Hepatocyte (in vitro differentiated cells): ENCODE measurements around the gene ADRM1. TPM values are rescaled to one million over a fixed set of nuclear protein-coding genes. Genes with fewer than 3 reads are reported as not detected.

Source experiments
- DNase-seq: peaks from one replicate; pipeline ENCODE4 v3.0.0-alpha.2; 2016; ENCODE audit warnings: low spot score
- H2AFZ ChIP-seq: fragments of 200-600 bp; sonication (generic); 2 replicates; pipeline ENCODE4 v1.6.0; 2016; ENCODE audit warnings: antibody characterized with exemption, mild to moderate bottlenecking
- H3K27ac ChIP-seq: fragments of 200-600 bp; sonication (generic); 2 replicates; pipeline ENCODE4 v1.5.1; 2016; ENCODE audit warnings: mild to moderate bottlenecking
- H3K27me3 ChIP-seq: fragments of 200-600 bp; sonication (generic); 2 replicates; pipeline ENCODE4 v1.6.1; 2016
- H3K36me3 ChIP-seq: fragments of 200-600 bp; sonication (generic); replicated peaks from 2 replicates; pipeline ENCODE4 v1.5.1; 2016; ENCODE audit warnings: low read depth; ENCODE audit not compliant: insufficient read depth
- H3K4me1 ChIP-seq: fragments of 200-600 bp; sonication (generic); 2 replicates; pipeline ENCODE4 v1.5.1; 2016; ENCODE audit warnings: mild to moderate bottlenecking, moderate library complexity; ENCODE audit not compliant: insufficient read depth
- H3K4me2 ChIP-seq: fragments of 200-600 bp; sonication (generic); 2 replicates; pipeline ENCODE4 v1.6.0; 2016
- H3K4me3 ChIP-seq: fragments of 200-600 bp; sonication (generic); 2 replicates; pipeline ENCODE4 v1.5.1; 2016; ENCODE audit warnings: mild to moderate bottlenecking
- H3K79me2 ChIP-seq: fragments of 200-600 bp; sonication (generic); 2 replicates; pipeline ENCODE4 v1.6.0; 2017; ENCODE audit warnings: mild to moderate bottlenecking
- H3K9me2 ChIP-seq: fragments of 200-600 bp; sonication (generic); replicated peaks from 2 replicates; pipeline ENCODE4 v1.6.0; 2017; ENCODE audit warnings: mild to moderate bottlenecking; ENCODE audit not compliant: insufficient read depth
- H3K9me3 ChIP-seq: fragments of 200-600 bp; sonication (generic); 2 replicates; pipeline ENCODE4 v1.5.1; 2016; ENCODE audit warnings: low read depth, mild to moderate bottlenecking
- H4K20me1 ChIP-seq: fragments of 200-600 bp; sonication (generic); 2 replicates; pipeline ENCODE4 v1.6.0; 2016; ENCODE audit warnings: mild to moderate bottlenecking; ENCODE audit not compliant: insufficient read depth, poor library complexity, severe bottlenecking
- EZH2 ChIP-seq: fragments of 200-600 bp; sonication (generic); IDR thresholded peaks from 2 replicates; pipeline ENCODE4 v1.6.1; 2016; ENCODE audit warnings: antibody characterized with exemption, mild to moderate bottlenecking, borderline replicate concordance
- EZH2phosphoT487 ChIP-seq: fragments of 200-600 bp; sonication (generic); IDR thresholded peaks from one replicate; pipeline ENCODE4 v1.6.1; 2018; ENCODE audit warnings: antibody characterized with exemption, mild to moderate bottlenecking, low read depth, moderate library complexity; ENCODE audit not compliant: unreplicated experiment, severe bottlenecking
- WGBS: methylation state at CpG from one replicate; pipeline ENCODE4 v1.1.6; 2016; ENCODE audit warnings: low lambda C conversion rate; ENCODE audit errors: missing lambda C conversion rate; 5-methylcytosine and 5-hydroxymethylcytosine counted together
- polyA plus RNA-seq: library from polyadenylated mRNA; unstranded; fragments of >200 nt; fragmentation: Nextera tagmentation; extraction: Ambion mirVana; gene quantifications from 2 replicates; pipeline ENCODE4 v1.2.1, GENCODE V29; 2016
- total RNA-seq: library from RNA; depleted of rRNA; stranded (reverse); fragments of >200 nt; gene quantifications from 2 replicates; pipeline ENCODE4 v1.2.3, GENCODE V29; 2014
- TF ChIP-seq, protein P1 (sequence below): fragments of 200-600 bp; sonication (generic); IDR thresholded peaks from 2 replicates; pipeline ENCODE4 v1.5.1; 2016; ENCODE audit warnings: antibody characterized with exemption, mild to moderate bottlenecking; ENCODE audit not compliant: poor library complexity

Gene ADRM1
- total and polyA plus RNA-seq, 2 experiments from 2014 or later = 103 to 144 TPM

DNA sequence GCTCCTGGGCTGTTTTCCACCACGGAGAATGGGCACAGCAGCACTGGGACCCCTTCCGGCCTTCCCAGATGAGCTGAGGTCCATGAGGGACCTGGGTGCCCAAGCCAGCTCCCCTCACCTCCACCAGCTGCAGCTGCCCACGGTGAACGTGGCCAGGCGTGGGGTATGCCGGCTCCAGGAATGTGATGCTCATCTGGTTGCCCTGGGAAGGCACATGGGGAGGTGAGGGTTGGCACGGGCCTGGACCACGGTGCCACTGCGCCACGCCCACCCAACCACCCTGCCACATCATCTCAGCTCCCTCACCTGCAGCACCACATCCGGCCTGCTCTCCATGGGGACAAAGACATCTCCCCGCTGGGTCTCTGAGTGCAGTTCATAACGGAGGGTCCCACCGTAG lies 23.8 kb downstream of the ADRM1 start:
- Histone ChIP-seq H3K9me2 (no peaks in the 10 kb centered on the region), H3K4me2 (no peak overlapping the region), H3K36me3 (no peaks in the 10 kb centered on the region), H4K20me1 (no peaks in the 10 kb centered on the region), H3K27me3 (no peaks in the 10 kb centered on the region), H3K27ac (no peak overlapping the region), H3K4me3 (no peak overlapping the region), H2AFZ (no peak overlapping the region), H3K4me1 (no peaks in the 10 kb centered on the region), H3K79me2 (no peaks in the 10 kb centered on the region), H3K9me3 (no peaks in the 10 kb centered on the region)
- DNase-seq = no peak
- TF ChIP-seq EZH2 = no peak
- TF ChIP-seq, protein P1, sequence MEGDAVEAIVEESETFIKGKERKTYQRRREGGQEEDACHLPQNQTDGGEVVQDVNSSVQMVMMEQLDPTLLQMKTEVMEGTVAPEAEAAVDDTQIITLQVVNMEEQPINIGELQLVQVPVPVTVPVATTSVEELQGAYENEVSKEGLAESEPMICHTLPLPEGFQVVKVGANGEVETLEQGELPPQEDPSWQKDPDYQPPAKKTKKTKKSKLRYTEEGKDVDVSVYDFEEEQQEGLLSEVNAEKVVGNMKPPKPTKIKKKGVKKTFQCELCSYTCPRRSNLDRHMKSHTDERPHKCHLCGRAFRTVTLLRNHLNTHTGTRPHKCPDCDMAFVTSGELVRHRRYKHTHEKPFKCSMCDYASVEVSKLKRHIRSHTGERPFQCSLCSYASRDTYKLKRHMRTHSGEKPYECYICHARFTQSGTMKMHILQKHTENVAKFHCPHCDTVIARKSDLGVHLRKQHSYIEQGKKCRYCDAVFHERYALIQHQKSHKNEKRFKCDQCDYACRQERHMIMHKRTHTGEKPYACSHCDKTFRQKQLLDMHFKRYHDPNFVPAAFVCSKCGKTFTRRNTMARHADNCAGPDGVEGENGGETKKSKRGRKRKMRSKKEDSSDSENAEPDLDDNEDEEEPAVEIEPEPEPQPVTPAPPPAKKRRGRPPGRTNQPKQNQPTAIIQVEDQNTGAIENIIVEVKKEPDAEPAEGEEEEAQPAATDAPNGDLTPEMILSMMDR = no peak
- no peak for TF ChIP-seq EZH2phosphoT487
- WGBS = 94% methylated on average over 14 of the region's 14 CpGs

DNA sequence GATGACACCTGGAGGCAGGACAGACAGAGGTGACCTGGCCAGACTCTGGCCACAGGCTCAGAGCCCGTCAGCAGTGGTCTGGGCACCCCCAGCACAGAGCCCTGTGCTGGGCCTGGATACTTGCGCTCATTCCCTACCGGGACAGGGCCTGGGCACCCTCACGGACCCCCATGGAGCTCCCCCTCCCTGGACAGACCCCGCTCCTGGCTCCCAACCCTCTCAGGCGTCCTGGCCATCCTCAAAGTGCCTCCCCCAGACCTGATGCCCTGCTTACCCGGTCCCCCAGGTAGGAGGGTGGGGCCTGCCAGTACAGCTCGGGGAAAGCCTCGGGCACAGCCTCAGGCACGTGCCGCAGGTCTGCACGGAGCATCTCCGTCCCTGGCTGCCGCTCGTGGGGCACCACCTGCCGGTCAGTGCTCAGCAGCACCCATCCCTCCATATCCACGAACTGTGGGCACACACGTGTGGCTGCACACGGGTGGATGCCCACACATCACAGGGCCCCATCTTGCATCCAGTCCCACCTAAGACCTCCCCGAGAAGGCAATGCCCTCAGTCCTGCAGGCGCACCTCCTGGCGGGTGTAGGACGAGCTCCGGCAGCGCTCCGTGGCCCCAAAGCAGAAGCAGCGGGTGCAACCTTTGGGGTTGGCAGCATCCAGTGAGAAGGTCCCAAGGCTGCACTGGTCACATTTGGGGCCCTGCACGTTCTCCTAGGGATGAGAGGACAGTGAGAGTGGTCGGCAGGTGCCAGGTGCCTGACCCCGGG lies 24.3 kb downstream of the ADRM1 start:
- H3K9me2 ChIP-seq = no peaks in the 10 kb centered on the region

DNA sequence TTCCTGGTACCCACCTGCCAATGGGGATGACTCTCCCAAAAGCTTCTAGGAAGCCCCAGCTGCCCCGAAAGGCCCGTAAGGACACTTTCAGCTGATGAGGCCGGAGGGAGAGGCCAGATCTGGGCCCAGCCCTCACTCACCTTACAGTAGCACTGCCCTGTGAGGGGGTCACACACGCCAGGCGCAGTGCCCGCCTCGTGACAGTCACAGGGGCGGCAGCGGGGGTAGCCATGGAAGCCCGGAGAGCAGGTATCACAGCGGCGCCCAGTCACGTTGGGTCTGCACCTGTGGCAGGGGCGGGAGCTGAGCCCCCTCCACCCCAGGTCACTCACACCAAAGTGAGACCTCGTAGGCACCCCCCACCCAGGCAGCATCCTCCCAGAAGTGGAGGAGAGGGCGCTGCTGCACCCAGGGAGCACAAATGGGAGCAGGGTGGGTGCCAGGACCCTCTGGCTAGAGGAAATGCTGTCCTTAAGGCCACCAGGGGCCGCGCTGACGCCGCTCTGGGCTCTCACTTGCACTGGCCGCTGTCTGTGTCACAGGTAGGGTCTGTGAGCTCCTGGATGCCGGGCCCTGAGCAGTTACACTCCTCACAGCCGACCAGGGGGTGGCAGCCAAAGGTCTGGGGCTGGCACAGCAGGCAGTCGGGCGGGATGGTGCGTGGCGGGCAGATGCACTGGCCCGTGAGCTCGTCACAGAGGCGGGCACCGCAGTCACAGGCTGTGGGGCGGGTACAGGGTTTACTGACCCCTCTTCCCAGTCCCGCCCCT lies 25.1 kb downstream of the ADRM1 start:
- TF ChIP-seq EZH2phosphoT487 = no peak
- TF ChIP-seq, protein P1 = no peak
- no peak for TF ChIP-seq EZH2
- no peak for DNase-seq
- Histone ChIP-seq H3K79me2 (no peaks in the 10 kb centered on the region), H3K36me3 (no peaks in the 10 kb centered on the region), H3K4me2 (no peak overlapping the region), H3K4me1 (no peaks in the 10 kb centered on the region), H3K27ac (no peak overlapping the region), H3K4me3 (no peak overlapping the region), H3K9me2 (no peaks in the 10 kb centered on the region), H4K20me1 (no peaks in the 10 kb centered on the region), H3K9me3 (no peaks in the 10 kb centered on the region), H2AFZ (no peak overlapping the region), H3K27me3 (no peaks in the 10 kb centered on the region)
- 96% methylated on average over 33 of the region's 33 CpGs for WGBS

More for the DNA sequence above, 24.3 kb downstream of the ADRM1 start:
- Histone ChIP-seq H3K4me3 (no peak overlapping the region), H3K36me3 (no peaks in the 10 kb centered on the region), H3K27me3 (no peaks in the 10 kb centered on the region), H3K27ac (no peak overlapping the region), H3K9me3 (no peaks in the 10 kb centered on the region), H4K20me1 (no peaks in the 10 kb centered on the region), H3K4me1 (no peaks in the 10 kb centered on the region), H2AFZ (no peak overlapping the region), H3K79me2 (no peaks in the 10 kb centered on the region), H3K4me2 (no peak overlapping the region)
- TF ChIP-seq, protein P1 = no peak
- TF ChIP-seq EZH2 (no peak), EZH2phosphoT487 (no peak)
- DNase-seq = no peak
- WGBS = 88% methylated on average over 25 of the region's 30 CpGs
